H1 (cell line): ENCODE results near the gene RPS15. TPM values are rescaled to one million over a fixed set of nuclear protein-coding genes. Genes with fewer than 3 reads are reported as not detected.

Experiments
- GTF2F1 ChIP-seq: IDR thresholded peaks from 2 replicates; pipeline ENCODE4 v1.6.1; 2012; ENCODE audit warnings: low read depth, low read length, improper control_type of control experiment, borderline replicate concordance
- POLR2A ChIP-seq, 2 experiments: IDR thresholded peaks; 1 replicate in 1 of 2; 2 replicates in 1 of 2; pipeline ENCODE4 v1.6.1; 2011; ENCODE audit warnings: low read depth in 2 of 2, low read length in 2 of 2, mild to moderate bottlenecking in 2 of 2; ENCODE audit errors: control extremely low read depth in 1 of 2
- polyA plus RNA-seq, 7 experiments: library from polyadenylated mRNA; depleted of rRNA in 3 of 7; stranded (reverse) in 5 of 7; unstranded in 2 of 7; fragments of >200 nt in 5 of 7; fragments of 200-250 nt in 2 of 7; gene quantifications; 1 replicate in 5 of 7; 2 replicates in 1 of 7; 4 replicates in 1 of 7; pipeline versions ENCODE4 v1.2.1 to v1.2.3, GENCODE V29; 2011 to 2013; ENCODE audit warnings: missing spikeins in 2 of 7, mixed read lengths in 2 of 7
- total RNA-seq: library from RNA; stranded (reverse); fragmentation: NEBNext Ultra II Directional; extraction: Animal tissue kit (Norgen Biotek cat#: 25700); gene quantifications from 2 replicates; pipeline ENCODE4 v1.2.1, GENCODE V29; 2021
- TF ChIP-seq, protein P1 (sequence below): fragments of 300-600 bp; sonication (generic); IDR thresholded peaks from 2 replicates; pipeline ENCODE4 v1.7.1; 2012; ENCODE audit warnings: low read length, moderate library complexity, mild to moderate bottlenecking, inconsistent platforms; ENCODE audit not compliant: insufficient replicate concordance
- TF ChIP-seq, protein P2 (sequence below): IDR thresholded peaks from 2 replicates; pipeline ENCODE4 v1.6.1; 2011; ENCODE audit warnings: low read depth, mild to moderate bottlenecking, low read length; ENCODE audit not compliant: insufficient read depth
- TF ChIP-seq, protein P3 (sequence below): IDR thresholded peaks from 2 replicates; pipeline ENCODE4 v1.6.1; 2011; ENCODE audit warnings: low read length, improper control_type of control experiment

Gene RPS15
- total and polyA plus RNA-seq, 2 of the 8 experiments (the other 6 are each of a cell fraction or from before 2014, with no cell fraction given) = 1,562 to 3,890 TPM

DNA sequence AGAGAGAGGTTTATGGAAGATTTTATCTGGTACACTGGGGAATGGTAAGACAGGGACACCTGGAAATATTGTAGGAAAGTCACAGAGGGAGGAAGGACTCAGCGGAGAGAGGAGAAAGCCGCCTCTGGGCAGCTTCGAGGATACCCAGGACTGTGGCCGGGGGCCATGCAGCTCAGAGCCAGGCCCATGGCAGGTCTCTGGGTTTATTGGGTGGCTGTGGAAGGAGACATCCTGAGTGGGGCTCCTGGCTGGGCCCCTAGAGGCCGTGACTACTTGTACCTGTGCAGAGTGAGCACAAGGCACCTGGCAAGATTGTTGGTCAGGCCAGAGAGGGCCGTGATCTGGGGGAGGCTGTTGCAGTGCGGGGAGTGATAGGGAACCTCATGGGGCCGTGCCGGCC is 27.4 kb upstream of the RPS15 start (continued):
- TF ChIP-seq, protein P1, sequence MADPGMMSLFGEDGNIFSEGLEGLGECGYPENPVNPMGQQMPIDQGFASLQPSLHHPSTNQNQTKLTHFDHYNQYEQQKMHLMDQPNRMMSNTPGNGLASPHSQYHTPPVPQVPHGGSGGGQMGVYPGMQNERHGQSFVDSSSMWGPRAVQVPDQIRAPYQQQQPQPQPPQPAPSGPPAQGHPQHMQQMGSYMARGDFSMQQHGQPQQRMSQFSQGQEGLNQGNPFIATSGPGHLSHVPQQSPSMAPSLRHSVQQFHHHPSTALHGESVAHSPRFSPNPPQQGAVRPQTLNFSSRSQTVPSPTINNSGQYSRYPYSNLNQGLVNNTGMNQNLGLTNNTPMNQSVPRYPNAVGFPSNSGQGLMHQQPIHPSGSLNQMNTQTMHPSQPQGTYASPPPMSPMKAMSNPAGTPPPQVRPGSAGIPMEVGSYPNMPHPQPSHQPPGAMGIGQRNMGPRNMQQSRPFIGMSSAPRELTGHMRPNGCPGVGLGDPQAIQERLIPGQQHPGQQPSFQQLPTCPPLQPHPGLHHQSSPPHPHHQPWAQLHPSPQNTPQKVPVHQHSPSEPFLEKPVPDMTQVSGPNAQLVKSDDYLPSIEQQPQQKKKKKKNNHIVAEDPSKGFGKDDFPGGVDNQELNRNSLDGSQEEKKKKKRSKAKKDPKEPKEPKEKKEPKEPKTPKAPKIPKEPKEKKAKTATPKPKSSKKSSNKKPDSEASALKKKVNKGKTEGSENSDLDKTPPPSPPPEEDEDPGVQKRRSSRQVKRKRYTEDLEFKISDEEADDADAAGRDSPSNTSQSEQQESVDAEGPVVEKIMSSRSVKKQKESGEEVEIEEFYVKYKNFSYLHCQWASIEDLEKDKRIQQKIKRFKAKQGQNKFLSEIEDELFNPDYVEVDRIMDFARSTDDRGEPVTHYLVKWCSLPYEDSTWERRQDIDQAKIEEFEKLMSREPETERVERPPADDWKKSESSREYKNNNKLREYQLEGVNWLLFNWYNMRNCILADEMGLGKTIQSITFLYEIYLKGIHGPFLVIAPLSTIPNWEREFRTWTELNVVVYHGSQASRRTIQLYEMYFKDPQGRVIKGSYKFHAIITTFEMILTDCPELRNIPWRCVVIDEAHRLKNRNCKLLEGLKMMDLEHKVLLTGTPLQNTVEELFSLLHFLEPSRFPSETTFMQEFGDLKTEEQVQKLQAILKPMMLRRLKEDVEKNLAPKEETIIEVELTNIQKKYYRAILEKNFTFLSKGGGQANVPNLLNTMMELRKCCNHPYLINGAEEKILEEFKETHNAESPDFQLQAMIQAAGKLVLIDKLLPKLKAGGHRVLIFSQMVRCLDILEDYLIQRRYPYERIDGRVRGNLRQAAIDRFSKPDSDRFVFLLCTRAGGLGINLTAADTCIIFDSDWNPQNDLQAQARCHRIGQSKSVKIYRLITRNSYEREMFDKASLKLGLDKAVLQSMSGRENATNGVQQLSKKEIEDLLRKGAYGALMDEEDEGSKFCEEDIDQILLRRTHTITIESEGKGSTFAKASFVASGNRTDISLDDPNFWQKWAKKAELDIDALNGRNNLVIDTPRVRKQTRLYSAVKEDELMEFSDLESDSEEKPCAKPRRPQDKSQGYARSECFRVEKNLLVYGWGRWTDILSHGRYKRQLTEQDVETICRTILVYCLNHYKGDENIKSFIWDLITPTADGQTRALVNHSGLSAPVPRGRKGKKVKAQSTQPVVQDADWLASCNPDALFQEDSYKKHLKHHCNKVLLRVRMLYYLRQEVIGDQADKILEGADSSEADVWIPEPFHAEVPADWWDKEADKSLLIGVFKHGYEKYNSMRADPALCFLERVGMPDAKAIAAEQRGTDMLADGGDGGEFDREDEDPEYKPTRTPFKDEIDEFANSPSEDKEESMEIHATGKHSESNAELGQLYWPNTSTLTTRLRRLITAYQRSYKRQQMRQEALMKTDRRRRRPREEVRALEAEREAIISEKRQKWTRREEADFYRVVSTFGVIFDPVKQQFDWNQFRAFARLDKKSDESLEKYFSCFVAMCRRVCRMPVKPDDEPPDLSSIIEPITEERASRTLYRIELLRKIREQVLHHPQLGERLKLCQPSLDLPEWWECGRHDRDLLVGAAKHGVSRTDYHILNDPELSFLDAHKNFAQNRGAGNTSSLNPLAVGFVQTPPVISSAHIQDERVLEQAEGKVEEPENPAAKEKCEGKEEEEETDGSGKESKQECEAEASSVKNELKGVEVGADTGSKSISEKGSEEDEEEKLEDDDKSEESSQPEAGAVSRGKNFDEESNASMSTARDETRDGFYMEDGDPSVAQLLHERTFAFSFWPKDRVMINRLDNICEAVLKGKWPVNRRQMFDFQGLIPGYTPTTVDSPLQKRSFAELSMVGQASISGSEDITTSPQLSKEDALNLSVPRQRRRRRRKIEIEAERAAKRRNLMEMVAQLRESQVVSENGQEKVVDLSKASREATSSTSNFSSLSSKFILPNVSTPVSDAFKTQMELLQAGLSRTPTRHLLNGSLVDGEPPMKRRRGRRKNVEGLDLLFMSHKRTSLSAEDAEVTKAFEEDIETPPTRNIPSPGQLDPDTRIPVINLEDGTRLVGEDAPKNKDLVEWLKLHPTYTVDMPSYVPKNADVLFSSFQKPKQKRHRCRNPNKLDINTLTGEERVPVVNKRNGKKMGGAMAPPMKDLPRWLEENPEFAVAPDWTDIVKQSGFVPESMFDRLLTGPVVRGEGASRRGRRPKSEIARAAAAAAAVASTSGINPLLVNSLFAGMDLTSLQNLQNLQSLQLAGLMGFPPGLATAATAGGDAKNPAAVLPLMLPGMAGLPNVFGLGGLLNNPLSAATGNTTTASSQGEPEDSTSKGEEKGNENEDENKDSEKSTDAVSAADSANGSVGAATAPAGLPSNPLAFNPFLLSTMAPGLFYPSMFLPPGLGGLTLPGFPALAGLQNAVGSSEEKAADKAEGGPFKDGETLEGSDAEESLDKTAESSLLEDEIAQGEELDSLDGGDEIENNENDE = no peak
- TF ChIP-seq POLR2A (IDR thresholded peaks at IDR 0.05; ENCODE audit: control extremely low read depth in 1 of 2, low read depth in 2 of 2, low read length in 2 of 2) = no peak
- TF ChIP-seq, protein P2, sequence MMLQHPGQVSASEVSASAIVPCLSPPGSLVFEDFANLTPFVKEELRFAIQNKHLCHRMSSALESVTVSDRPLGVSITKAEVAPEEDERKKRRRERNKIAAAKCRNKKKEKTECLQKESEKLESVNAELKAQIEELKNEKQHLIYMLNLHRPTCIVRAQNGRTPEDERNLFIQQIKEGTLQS = no peak
- TF ChIP-seq GTF2F1 = no peak
- TF ChIP-seq, protein P3, sequence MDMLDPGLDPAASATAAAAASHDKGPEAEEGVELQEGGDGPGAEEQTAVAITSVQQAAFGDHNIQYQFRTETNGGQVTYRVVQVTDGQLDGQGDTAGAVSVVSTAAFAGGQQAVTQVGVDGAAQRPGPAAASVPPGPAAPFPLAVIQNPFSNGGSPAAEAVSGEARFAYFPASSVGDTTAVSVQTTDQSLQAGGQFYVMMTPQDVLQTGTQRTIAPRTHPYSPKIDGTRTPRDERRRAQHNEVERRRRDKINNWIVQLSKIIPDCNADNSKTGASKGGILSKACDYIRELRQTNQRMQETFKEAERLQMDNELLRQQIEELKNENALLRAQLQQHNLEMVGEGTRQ = no peak
- TF ChIP-seq, all 59 proteins: peak for 0
